HCT116 (cell line): ENCODE data around the gene GRIK5. TPM values are rescaled to one million over a fixed set of nuclear protein-coding genes. Genes with fewer than 3 reads are reported as not detected.

ENCODE experiments used
- ATAC-seq: fragments of 200-7000 bp; cut with Tn5 transposase; 2 replicates; pipeline ENCODE4 v1.9.1; 2020; ENCODE audit warnings: mild to moderate bottlenecking, moderate library complexity
- BruUV-seq: library from RNA; stranded (reverse); fragments of 400-500 nt; replicated peaks from 2 replicates; lab custom pipeline; 2021; lab: Mats Ljungman, UMichigan
- CTCF ChIA-PET: fragments of 300-600 bp; sonication (Branson Sonifier 250); formaldehyde crosslinking; loops from one replicate; lab custom pipeline; 2021; ENCODE audit warnings: antibody characterized with exemption; lab: Charles Lee
- POLR2A ChIA-PET: fragments of 300-600, 350-600 bp; sonication (Branson Sonifier 250); formaldehyde crosslinking; loops from one replicate; lab custom pipeline; 2021; ENCODE audit warnings: antibody characterized with exemption; lab: Charles Lee
- RAD21 ChIA-PET, 2 experiments: fragments of 300-600 bp; sonication (Branson Sonifier 250); formaldehyde crosslinking; loops; one replicate each; lab custom pipeline; 2023; ENCODE audit warnings: low total read pairs in 2 of 2; ENCODE audit not compliant: uncharacterized antibody in 2 of 2, unreplicated experiment in 2 of 2, low non-redundant PET in 1 of 2; lab: Charles Lee
- DNase-seq: peaks from one replicate; pipeline ENCODE4 v3.0.0-alpha.2; 2010; ENCODE audit warnings: low read depth, low spot score
- H2AFZ ChIP-seq: fragments of 200-600 bp; shearing (Covaris generic), sonication (generic); 2 replicates; pipeline ENCODE4 v1.6.1; 2017; ENCODE audit warnings: low read depth, mixed run types, mixed read lengths, antibody characterized with exemption, low read length; ENCODE audit not compliant: poor library complexity, severe bottlenecking
- H3K27ac ChIP-seq: 2 replicates; pipeline ENCODE4 v1.5.1; 2012; ENCODE audit warnings: low read depth, low read length
- H3K27me3 ChIP-seq: fragments of 200-600 bp; sonication (generic); 2 replicates; pipeline ENCODE4 v1.6.1; 2016; ENCODE audit warnings: mixed run types, low read length, mixed read lengths; ENCODE audit not compliant: insufficient read depth
- H3K36me3 ChIP-seq, 2 experiments: fragments of 200-500 bp in 1 of 2; fragments of 200-600 bp in 1 of 2; sonication (Bioruptor generic) in 1 of 2; sonication (generic) in 1 of 2; 2 replicates each; pipeline versions ENCODE4 v1.5.1 to v1.6.1; 2014 to 2016; ENCODE audit warnings: low read length in 2 of 2, inconsistent platforms in 1 of 2, mixed read lengths in 1 of 2, mixed run types in 1 of 2; ENCODE audit not compliant: insufficient read depth in 2 of 2, control insufficient read depth in 1 of 2
- H3K4me1 ChIP-seq, 2 experiments: fragments of 200-600 bp in 1 of 2; sonication (generic) in 1 of 2; 2 replicates each; pipeline versions ENCODE4 v1.5.1 to v1.6.1; 2012 to 2017; ENCODE audit warnings: low read length in 2 of 2, inconsistent platforms in 1 of 2, mild to moderate bottlenecking in 1 of 2, mixed read lengths in 1 of 2, mixed run types in 1 of 2, moderate library complexity in 1 of 2; ENCODE audit not compliant: insufficient read depth in 2 of 2, control insufficient read depth in 1 of 2
- H3K4me2 ChIP-seq: fragments of 200-600 bp; sonication (generic); 2 replicates; pipeline ENCODE4 v1.6.1; 2017; ENCODE audit warnings: mixed run types, low read length, mixed read lengths
- H3K4me3 ChIP-seq, 2 experiments: fragments of 200-600 bp in 1 of 2; sonication (generic) in 1 of 2; replicated peaks in 1 of 2; 2 replicates each; pipeline ENCODE4 v1.5.1; 2011 to 2016; ENCODE audit warnings: low read length in 2 of 2, control low read depth in 1 of 2, low read depth in 1 of 2, mild to moderate bottlenecking in 1 of 2, mixed read lengths in 1 of 2, mixed run types in 1 of 2
- H3K79me2 ChIP-seq: fragments of 200-600 bp; sonication (generic); 2 replicates; pipeline ENCODE4 v1.6.1; 2017; ENCODE audit warnings: mild to moderate bottlenecking, mixed run types, low read length, moderate library complexity, mixed read lengths; ENCODE audit not compliant: insufficient read depth
- H3K9ac ChIP-seq: fragments of 200-600 bp; sonication (generic); 2 replicates; pipeline ENCODE4 v1.6.1; 2016; ENCODE audit warnings: low read length, mixed read lengths
- H3K9me2 ChIP-seq: fragments of 200-600 bp; sonication (generic), shearing (Covaris generic); 2 replicates; pipeline ENCODE4 v1.6.1; 2017; ENCODE audit warnings: mixed run types, mild to moderate bottlenecking, moderate library complexity; ENCODE audit not compliant: insufficient read depth
- H3K9me3 ChIP-seq, 2 experiments: fragments of 200-500 bp in 1 of 2; fragments of 200-600 bp in 1 of 2; sonication (Bioruptor generic) in 1 of 2; sonication (generic) in 1 of 2; 2 replicates each; pipeline ENCODE4 v1.6.1; 2014 to 2017; ENCODE audit warnings: low read length in 2 of 2, mixed read lengths in 2 of 2, inconsistent platforms in 1 of 2, low read depth in 1 of 2, mild to moderate bottlenecking in 1 of 2, mixed run types in 1 of 2, moderate library complexity in 1 of 2; ENCODE audit not compliant: control insufficient read depth in 1 of 2, insufficient read depth in 1 of 2
- H4K20me1 ChIP-seq: fragments of 200-600 bp; sonication (generic), shearing (Covaris generic); 2 replicates; pipeline ENCODE4 v1.6.1; 2017; ENCODE audit warnings: mixed run types, mild to moderate bottlenecking, moderate library complexity; ENCODE audit not compliant: insufficient read depth
- CBX3 ChIP-seq: IDR thresholded peaks from 2 replicates; pipeline ENCODE4 v1.6.1; 2012; ENCODE audit warnings: low read depth
- CEBPB ChIP-seq: IDR thresholded peaks from 2 replicates; pipeline ENCODE4 v1.6.1; 2012; ENCODE audit warnings: low read depth
- CTCF ChIP-seq, 3 experiments: fragments of 200-600 bp in 1 of 3; sonication (generic) in 1 of 3; IDR thresholded peaks in 2 of 3; conservative IDR thresholded peaks in 1 of 3; 2 replicates each; pipeline ENCODE4 v1.5.1; 2012 to 2017; ENCODE audit warnings: low read depth in 2 of 3, low read length in 2 of 3, antibody characterized with exemption in 1 of 3, borderline replicate concordance in 1 of 3, control low read depth in 1 of 3, mild to moderate bottlenecking in 1 of 3, mixed read lengths in 1 of 3, mixed run types in 1 of 3, moderate library complexity in 1 of 3; ENCODE audit not compliant: insufficient read depth in 1 of 3
- EGR1 ChIP-seq: IDR thresholded peaks from 2 replicates; pipeline ENCODE4 v1.6.1; 2012; ENCODE audit warnings: low read depth
- EZH2phosphoT487 ChIP-seq: fragments of 200-600 bp; IDR thresholded peaks from 2 replicates; pipeline ENCODE4 v1.6.1; 2018; ENCODE audit warnings: antibody characterized with exemption, borderline replicate concordance
- FOSL1 ChIP-seq: IDR thresholded peaks from 2 replicates; pipeline ENCODE4 v1.6.1; 2012; ENCODE audit warnings: low read depth
- JUND ChIP-seq: IDR thresholded peaks from 2 replicates; pipeline ENCODE4 v1.6.1; 2012
- MAX ChIP-seq: IDR thresholded peaks from 2 replicates; pipeline ENCODE4 v1.6.1; 2012
- POLR2A ChIP-seq: IDR thresholded peaks from 2 replicates; pipeline ENCODE4 v1.7.0; 2011; ENCODE audit warnings: borderline replicate concordance; ENCODE audit not compliant: insufficient read depth, insufficient read length; ENCODE audit errors: extremely low read depth
- SIN3A ChIP-seq: IDR thresholded peaks from 2 replicates; pipeline ENCODE4 v1.6.1; 2012; ENCODE audit warnings: low read depth
- SRF ChIP-seq: IDR thresholded peaks from 2 replicates; pipeline ENCODE4 v1.6.1; 2012; ENCODE audit warnings: low read depth
- TCF7L2 ChIP-seq: IDR thresholded peaks from 2 replicates; pipeline ENCODE4 v1.7.0; 2011; ENCODE audit warnings: borderline replicate concordance, inconsistent platforms; ENCODE audit not compliant: insufficient read depth, insufficient read length; ENCODE audit errors: extremely low read depth
- YY1 ChIP-seq: IDR thresholded peaks from 2 replicates; pipeline ENCODE4 v1.6.1; 2011; ENCODE audit warnings: low read length, low read depth, moderate library complexity, mild to moderate bottlenecking; ENCODE audit not compliant: insufficient replicate concordance; ENCODE audit errors: extremely low read depth
- ZBTB33 ChIP-seq: IDR thresholded peaks from 2 replicates; pipeline ENCODE4 v1.6.1; 2011; ENCODE audit warnings: mild to moderate bottlenecking, low read length, moderate library complexity; ENCODE audit not compliant: insufficient replicate concordance; ENCODE audit errors: extremely low read depth
- ZFX ChIP-seq: fragments of 450-650 bp; IDR thresholded peaks from 2 replicates; pipeline ENCODE4 v1.6.1; 2017
- intact Hi-C: fragments of 100-400 bp; cut with micrococcal nuclease; formaldehyde crosslinking; loops from 2 replicates; pipeline ENCODE4 v1.10.0; 2022
- total RNA-seq: library from RNA; stranded (reverse); gene quantifications from one replicate; pipeline ENCODE4 v1.2.1, GENCODE V29; 2021; ENCODE audit not compliant: unreplicated experiment
- TF ChIP-seq, protein P1 (sequence below): IDR thresholded peaks from 2 replicates; pipeline ENCODE4 v1.6.1; 2012
- TF ChIP-seq, protein P2 (sequence below): IDR thresholded peaks from 2 replicates; pipeline ENCODE4 v1.6.1; 2012; ENCODE audit warnings: low read depth

GRIK5 gene
- total RNA-seq, 1 experiment from 2014 or later = 1.7 TPM

DNA sequence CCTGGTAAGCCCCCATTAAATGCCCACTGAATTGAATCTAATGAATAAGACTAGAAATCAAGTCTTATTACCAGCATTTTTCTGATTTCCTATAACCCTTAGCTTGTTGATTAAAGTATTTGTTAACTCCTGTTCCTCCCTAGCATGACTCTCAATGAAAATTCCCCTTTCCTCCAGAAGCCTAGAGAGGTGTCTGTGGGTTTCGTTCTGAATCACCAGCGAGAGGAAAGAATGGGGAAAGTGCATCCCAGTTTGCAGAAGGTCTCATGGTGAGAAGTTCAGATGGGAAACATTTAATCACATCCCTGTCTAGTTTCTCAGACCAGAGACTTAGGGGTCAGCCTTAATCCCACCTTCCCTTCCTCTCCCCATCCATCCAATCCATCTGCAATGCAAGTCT lies 35.4 kb upstream of the GRIK5 start:
- no peak overlapping the region for H3K27ac ChIP-seq
- no peak for ATAC-seq
- H3K9ac ChIP-seq = no peak overlapping the region
- POLR2A ChIA-PET = no interaction called here
- no peak overlapping the region for H3K4me3 ChIP-seq
- CTCF ChIA-PET = interaction anchor here (1.0 kb wide), 1 partner anchor 70 kb away, joined by 3 read pairs; no protein-coding TSS in a partner anchor
- no peaks in the 10 kb centered on the region for H3K9me3 ChIP-seq
- RAD21 ChIA-PET = no interaction called here
- peaks cover 16% of the 10 kb centered on the region; the same call in 1 of the 2 replicates for H3K27me3 ChIP-seq
- TF ChIP-seq, protein P1, sequence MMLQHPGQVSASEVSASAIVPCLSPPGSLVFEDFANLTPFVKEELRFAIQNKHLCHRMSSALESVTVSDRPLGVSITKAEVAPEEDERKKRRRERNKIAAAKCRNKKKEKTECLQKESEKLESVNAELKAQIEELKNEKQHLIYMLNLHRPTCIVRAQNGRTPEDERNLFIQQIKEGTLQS = no peak
- no peak for TF ChIP-seq FOSL1
- TF ChIP-seq SIN3A = no peak
- TF ChIP-seq, protein P2, sequence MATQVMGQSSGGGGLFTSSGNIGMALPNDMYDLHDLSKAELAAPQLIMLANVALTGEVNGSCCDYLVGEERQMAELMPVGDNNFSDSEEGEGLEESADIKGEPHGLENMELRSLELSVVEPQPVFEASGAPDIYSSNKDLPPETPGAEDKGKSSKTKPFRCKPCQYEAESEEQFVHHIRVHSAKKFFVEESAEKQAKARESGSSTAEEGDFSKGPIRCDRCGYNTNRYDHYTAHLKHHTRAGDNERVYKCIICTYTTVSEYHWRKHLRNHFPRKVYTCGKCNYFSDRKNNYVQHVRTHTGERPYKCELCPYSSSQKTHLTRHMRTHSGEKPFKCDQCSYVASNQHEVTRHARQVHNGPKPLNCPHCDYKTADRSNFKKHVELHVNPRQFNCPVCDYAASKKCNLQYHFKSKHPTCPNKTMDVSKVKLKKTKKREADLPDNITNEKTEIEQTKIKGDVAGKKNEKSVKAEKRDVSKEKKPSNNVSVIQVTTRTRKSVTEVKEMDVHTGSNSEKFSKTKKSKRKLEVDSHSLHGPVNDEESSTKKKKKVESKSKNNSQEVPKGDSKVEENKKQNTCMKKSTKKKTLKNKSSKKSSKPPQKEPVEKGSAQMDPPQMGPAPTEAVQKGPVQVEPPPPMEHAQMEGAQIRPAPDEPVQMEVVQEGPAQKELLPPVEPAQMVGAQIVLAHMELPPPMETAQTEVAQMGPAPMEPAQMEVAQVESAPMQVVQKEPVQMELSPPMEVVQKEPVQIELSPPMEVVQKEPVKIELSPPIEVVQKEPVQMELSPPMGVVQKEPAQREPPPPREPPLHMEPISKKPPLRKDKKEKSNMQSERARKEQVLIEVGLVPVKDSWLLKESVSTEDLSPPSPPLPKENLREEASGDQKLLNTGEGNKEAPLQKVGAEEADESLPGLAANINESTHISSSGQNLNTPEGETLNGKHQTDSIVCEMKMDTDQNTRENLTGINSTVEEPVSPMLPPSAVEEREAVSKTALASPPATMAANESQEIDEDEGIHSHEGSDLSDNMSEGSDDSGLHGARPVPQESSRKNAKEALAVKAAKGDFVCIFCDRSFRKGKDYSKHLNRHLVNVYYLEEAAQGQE = no peak
- TF ChIP-seq ZFX = no peak
- TF ChIP-seq SRF = no peak
- TF ChIP-seq YY1 = no peak
- no peak for TF ChIP-seq CBX3
- TF ChIP-seq CTCF (IDR thresholded peaks at IDR 0.05 in 2 of 3, conservative IDR thresholded peaks at IDR 0.05 in 1 of 3; ENCODE audit: borderline replicate concordance in 1 of 3, insufficient read depth in 1 of 3, low read depth in 2 of 3, low read length in 2 of 3) = no peak
- no peak for TF ChIP-seq EZH2phosphoT487
- TF ChIP-seq ZBTB33 = no peak
- no peak for TF ChIP-seq JUND
- TF ChIP-seq POLR2A = no peak
- TF ChIP-seq MAX = no peak
- TF ChIP-seq CEBPB = no peak
- no peak for TF ChIP-seq EGR1
- TF ChIP-seq TCF7L2 = no peak
- no peak for DNase-seq
- no peak overlapping the region for H2AFZ ChIP-seq
- no TSS peak for BruUV-seq
- no peaks in the 10 kb centered on the region for H4K20me1 ChIP-seq
- H3K36me3 ChIP-seq = no peaks in the 10 kb centered on the region
- no peak overlapping the region for H3K4me2 ChIP-seq
- H3K4me1 ChIP-seq = peaks cover 10 to 14% of the 10 kb centered on the region in 2 experiments
- H3K79me2 ChIP-seq = no peaks in the 10 kb centered on the region
- intact Hi-C loops = loop anchor here (5.0 kb wide), 2 partner anchors 292 to 332 kb away; no protein-coding TSS in a partner anchor
- no peaks in the 10 kb centered on the region for H3K9me2 ChIP-seq
